ENCODE results near the gene IL17B.
"Not testable (repeated sequence)": the region's sequence is repeated elsewhere in the genome, so short reads cannot be mapped to it uniquely, and the experiment has no call there.

The IL17B gene

DNA sequence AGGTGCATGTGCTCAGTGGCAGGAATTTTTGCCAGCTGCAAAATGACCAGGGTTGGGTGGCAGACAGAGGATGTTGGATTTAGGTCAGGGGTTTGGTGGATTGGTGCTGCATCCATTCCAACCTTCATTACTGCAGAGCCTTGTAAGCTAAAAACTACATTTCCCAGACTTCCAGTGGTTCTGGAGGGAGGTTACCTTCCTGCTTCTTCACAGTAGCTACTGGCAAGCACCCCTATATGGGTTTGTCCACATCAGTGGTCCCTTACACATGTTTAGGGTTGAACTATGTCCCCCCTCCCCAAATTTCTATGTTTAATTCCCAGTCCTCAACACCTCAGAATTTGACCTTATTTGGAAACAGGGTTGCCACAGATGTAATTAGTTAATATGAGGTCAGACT is 20.7 kb upstream of the IL17B start:
- DNase-seq, result no peak

DNA sequence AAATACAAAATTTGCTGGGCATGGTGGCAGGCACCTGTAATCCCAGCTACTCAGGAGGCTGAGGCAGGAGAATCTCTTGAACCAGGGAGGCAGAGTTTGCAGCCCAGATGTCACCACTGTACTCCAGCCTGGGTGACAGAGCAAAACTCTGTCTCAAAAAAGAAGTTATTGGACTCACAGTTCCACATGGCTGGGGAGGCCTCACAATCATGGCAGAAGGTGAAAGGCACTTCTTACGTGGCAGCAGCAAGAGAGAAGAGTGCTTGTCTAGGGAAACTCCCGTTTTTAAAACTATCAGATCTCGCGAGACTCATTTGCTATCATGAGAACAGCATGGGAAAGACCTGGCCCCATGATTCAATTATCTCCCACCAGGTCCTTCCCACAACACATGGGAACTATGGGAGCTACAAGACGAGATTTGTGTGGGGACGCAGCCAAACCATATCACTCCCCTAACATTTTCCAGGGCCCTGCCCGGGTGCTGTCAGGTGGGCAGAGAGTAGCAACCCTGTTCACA is 19.7 kb upstream of the IL17B start:
- DNase-seq, result not testable (repeated sequence)

DNA sequence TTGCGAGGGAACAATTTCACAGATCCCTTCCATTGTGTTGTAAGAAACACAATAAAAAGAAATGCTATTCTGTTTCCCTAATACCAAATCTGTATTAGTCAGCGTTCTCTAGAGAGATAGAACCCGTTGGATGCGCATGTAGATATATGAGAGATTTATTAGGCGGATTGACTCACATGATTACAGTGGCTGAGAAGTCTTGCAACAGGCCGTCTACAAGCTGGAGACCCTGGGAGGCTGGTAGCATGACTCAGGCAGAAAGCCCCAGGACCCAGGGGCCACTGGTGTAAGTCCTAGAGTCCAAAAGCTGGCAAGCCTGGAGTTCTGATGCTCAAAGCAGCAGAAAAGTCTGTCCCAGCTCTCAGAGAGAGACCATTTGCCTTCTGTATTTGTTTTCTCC is 18.4 kb upstream of the IL17B start:
- peak; percentile 98 for DNase-seq

DNA sequence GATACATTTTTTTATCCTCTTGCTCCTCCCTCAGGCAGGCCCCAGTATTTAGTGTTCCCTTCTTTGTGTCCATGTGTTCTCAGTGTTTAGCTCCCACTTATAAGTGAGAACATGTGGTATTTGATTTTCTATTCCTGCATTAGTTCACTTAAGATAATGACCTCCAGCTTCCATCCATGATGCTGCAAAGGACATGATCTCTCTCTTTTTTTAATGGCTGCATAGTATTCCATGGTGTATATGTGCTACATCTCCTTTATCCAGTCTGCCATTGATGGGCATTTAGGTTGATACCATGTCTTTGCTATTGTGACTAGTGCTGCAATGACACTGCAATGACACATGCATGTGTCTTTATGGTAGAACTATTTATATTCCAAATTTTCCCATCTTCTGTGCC is 15.9 kb upstream of the IL17B start:
- not testable (repeated sequence) for DNase-seq

DNA sequence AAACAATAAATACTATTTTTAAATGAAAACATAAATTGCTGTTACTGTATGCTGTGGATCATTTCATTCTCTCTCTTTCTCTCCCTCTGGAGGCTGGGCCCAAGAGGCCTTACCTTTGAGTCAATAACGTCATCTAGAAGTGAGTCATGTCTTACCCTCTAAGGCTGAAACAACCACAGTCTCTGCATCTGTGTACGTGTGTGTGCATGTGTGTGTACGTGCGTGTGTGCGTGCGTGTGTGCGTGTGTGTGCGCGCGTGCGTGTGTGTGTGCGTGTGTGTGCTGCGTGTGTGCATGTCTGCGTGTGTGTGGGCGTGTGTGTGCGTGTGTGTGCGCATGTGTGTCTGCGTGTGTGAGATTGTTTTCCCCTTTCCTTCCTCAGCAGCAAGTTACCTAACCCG is 13.6 kb upstream of the IL17B start:
- peak; percentile 77 for DNase-seq

DNA sequence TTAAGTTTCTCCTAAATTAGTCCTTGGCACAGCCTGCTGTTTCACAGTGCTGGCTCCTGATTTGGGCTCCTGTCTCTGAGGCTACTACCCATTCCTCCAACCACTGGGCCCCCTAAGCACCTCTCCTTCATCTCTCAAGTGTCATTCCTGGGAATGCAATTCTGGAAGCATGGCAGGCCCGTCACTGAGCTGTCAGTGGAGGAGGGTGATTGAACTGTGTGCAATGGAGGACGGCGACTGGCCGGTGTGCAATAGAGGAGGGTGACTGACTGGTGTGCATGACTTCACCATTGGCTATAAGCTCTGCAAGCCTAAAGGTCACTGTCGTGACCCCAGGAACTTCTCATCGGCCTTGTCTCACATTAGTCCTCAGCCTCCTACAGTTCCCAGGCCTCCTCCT is 12.4 kb upstream of the IL17B start:
- no peak for DNase-seq

DNA sequence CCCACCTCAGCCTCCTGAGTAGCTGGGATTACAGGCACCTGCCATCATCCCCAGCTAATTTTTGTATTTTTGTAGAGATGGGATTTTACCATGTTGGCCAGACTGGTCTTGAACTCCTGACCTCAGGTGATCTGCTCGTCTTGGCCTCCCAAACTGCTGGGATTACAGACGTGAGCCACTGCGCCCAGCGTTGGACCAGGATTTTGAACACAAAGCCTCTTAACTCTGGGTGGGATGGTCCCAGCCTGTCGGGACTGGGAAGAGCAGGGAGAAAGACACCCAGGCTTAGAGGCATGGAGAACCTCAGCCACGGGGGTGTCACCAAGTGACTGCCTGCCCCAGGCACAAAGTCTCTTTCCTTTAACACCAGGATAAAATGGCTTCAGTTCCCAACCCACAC is 12.0 kb upstream of the IL17B start:
- not testable (repeated sequence) for DNase-seq

DNA sequence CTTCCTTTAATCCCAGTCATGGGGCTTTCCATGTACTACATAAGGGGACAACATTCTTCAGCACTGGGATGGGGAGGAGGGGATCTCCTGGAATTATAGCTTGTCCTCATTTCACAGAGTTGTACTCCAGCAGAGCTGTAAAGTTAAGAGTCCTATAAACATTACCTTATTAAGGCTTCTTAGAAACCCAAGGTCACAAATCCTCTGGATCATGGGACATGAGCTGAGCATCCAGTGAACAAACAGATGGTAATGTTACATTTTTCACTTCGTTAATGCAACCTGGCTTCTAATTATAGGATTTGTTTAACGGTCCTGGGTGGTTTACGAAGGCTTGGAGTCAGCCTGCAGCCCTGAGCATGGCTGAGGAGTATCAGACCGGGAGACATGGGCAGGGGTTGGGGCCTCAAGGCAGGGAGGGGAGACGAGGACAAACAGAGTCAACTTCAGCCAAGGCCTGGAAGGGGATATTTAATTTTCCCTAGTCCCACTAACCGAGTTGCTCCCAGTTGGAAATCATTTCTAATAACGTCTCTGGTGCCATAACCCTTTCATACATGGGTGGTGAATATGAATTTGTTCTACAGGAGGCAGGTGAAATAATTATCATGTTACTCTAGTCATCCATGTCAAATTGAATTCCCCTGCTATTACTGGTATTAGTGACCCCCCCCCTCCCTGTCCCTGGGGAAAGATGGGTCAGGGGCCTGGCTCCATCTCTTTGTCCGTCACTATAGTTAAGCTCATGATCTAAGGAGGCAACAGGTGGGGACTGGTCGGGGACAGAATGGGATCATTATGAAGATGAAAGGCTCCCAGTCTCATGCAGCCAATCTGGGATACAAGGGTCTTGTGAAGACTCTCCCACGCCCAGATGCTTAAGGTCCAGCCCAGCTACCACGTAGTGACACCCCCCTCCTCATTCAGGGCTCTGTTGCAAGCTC is 10.7 kb upstream of the IL17B start:
- DNase-seq, result no peak

DNA sequence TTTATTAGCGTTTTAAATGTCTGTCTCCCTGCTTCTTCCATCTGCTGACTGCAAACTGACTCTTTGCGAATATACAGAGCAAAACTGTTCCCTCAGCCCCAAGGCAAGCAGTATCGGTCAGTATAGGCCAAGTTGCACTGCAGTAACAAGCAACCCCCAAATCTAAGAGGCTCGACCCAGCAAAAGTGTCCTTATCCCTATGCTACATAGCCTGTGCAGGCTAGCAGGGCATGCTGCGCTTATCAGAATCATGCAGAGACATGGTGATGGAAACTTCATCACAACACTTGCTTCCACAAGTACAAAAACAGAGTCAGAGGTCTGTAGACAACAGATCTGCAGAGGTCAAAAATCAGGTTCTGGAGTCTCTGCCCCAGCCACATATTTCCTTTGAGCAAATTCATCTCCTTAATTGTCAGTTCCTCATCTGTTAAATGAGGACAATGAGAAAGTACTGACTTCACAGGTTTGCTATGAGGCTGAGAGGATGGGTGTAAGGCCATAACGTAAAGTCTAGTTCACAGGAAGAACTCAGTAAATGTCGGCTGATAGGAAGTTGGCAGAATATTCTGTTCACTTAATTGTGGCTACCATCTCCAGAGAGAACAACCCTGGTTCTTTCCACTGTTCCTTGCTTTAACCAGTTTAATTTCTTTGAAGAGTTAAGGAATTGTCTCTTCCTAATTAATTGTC is 9.6 kb upstream of the IL17B start:
- DNase-seq, result no peak

DNA sequence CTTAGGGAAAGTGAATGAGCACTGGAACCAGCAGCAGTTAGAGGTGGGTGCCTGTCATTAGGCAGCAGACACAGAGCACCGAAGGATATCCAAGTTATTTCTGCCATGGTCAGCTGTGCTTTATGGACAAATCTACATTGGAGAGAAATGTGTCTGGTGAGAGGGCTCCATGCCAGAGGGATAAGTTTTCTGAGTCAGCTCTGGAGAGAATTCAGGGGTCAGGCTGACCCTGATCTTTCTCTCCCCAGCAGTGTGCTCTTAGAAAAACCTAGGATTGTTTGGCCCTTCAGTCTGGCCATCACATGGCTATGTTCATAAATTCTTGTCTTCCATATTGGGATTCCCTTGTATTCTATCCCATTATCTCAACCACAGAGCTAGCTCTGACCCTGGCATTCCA is 8.9 kb upstream of the IL17B start:
- DNase-seq, result peak; percentile 64

DNA sequence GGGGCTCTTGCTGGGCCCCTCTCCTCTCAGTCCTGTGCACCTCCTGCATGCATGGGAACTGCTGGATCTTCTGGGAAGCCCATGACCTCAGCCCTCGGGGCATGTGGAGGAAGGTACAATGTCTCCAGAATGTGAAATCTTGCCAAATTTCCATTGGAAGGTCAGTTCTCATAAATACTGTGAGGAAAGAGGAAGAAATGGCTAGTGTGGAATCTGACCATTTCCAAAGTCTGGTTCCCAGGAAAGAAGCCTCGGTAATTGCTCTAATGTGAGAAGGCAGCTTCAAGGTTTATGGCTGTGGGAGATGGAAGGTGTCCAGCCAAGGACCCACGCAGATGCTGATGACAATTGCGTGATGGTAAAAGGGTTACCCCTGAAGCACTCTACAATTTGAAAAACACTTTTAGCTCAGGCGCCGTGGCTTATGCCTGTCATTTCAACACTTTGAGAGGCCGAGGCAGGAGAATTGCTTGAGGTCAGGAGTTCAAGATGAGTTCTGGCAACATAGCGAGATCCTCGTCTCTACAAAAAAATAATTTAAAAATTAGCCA is 8.1 kb upstream of the IL17B start:
- peak; percentile 48 for DNase-seq

DNA sequence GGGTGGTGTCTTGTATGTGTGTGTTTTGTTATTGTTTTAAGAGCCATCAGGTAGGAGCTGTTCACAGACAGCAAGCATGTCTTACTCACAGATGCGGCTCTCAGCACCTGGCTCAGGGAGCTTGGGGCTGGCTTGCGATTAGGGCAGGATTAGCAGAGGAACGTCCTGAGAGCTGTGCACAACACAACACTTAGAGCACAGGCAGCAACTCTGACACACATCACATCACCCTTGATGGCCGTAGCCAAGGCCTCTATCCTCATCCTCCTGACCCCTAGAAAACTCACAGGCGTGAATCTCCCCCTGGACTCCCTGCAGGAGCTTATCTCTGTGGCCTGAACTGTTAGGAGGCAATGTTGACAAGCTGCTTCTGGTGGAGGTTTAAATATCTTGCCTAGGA is 7.1 kb upstream of the IL17B start:
- no peak for DNase-seq

DNA sequence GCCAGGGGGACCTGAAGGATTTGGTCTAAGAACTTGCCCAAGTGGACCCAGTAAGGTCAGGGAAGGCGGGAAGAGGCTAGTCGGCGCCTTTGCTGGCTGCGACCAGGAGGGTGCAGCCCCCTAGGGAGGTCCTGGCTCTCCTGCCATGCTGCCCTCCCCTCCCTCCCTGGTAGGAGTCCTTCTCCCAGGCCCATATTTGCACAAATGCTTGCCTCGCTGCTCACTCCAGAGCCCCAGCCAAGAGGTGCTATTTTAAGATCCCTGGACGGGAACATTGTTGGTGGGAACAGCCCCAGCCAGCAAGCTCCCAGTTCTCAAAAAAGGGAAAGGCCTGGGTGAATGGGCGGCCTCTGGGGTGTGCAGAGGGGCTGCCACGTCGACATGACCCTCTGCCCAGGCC is 4.3 kb upstream of the IL17B start:
- DNase-seq, result no peak

DNA sequence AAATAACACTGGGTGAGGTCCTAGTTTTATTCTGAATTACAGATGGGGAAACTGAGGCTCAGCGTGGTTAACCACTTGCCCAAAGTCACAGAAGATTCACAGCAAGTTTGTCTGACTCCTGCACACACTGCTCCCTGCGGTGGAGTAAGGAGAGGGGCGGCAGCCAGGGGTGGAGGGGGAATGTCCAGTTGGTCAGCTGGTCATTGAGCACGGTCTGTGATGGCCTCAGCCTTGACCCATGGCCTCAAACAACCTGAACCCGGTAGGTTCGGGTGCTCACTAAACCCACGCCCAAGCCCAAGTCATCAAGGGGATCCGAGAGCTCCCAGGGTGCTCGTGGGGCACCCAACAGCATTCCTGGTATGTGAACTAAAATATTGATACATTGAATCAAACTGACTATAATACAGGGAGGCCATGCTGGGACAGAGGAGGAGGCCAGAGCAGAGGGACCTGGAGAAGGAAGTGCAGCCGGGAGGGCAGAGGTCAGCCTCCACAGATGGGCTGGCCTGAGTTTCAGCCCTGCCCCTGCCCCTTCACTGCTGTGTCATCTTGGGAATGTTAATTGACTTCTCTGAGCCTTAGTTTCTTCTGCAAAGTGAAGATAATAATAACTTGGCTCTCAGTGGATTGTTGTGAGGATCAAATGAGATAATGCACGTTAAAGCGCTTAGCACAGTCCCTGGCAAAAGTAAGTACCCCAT is 3.6 kb upstream of the IL17B start:
- no peak for DNase-seq

DNA sequence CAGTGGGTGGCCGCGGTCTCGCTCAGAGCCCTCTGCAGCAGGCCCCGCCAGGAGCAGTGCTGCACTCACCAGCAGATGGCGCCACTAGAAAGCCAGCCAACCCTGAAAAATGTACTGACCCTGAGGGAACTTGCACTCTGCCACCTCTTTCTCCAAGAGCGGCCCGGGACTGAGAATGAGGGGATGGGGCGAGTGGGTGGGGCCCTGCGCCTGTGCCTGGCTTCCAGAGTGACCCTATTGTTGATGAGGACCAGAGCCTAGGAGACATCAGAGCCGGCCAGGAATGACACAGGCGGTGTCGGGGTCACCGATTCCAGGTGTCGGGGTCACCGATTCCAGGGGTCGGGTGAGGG is 2.9 kb upstream of the IL17B start:
- peak; percentile 70 for DNase-seq

DNA sequence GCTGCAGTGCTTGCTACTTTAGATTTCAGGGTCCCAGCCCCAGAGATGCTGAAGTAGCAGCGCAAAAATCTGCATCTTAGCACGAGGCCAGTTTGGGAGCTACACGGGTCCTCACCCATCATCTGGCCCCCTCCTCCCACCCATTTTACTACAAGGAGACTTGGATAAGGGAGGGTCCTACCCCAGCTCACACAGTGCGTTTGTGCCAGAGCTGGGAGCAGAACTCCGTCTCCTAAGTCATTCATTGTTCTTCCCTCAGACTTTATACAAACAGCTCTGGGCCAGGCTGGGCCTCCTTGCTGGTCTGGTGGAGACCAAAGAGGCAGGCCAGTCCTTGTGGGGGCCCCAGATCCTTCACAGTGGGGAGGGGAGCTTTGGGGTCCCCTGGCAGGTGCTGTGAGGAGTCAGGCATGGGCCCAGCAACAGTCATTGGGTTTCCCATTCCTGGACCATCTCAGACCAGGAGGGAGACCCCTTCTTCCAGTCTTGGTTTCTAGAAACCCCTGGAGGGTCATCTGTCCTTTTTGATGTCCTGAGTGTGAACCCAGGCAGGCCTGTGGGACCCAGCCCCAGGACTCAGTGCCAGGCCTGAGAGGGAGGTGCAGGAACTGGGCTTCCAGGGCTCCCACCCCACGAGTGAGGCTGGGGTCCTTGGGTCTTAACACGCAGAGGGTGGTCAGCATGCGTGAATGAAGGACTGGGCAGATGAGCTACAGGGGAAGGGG is 2.3 kb upstream of the IL17B start:
- no peak for DNase-seq

DNA sequence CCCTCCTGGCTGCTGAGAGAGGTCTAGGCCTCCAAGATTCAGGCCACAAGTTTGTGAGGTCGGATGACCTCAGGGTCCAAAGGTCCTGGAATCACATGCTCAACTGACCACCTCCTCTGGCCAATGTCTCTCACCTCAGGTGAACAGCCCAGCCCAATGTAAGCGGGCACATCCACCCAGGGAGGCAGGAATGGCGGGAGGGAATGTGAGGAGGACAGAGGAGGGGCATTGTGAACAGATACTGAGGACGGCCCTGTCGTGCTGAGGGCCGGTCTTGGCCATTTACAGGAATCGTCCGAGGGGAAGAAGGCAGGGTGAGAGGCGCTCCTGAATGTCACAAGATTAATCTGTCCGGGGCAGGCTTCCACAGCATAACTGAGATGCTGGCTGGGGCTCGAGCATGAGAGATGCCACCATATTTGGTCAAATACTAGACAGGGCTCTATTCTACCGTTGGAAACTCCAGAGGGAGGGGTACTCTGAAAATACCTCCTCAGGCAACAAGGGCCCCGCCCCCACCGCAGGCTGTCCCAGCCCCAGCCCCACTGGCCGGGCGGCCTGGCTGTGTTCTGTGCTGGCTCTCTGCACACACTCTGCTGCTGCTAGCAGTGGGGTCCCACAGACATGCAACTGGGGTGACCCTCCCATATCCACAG is 1.5 kb upstream of the IL17B start:
- peak; percentile 39 for DNase-seq

DNA sequence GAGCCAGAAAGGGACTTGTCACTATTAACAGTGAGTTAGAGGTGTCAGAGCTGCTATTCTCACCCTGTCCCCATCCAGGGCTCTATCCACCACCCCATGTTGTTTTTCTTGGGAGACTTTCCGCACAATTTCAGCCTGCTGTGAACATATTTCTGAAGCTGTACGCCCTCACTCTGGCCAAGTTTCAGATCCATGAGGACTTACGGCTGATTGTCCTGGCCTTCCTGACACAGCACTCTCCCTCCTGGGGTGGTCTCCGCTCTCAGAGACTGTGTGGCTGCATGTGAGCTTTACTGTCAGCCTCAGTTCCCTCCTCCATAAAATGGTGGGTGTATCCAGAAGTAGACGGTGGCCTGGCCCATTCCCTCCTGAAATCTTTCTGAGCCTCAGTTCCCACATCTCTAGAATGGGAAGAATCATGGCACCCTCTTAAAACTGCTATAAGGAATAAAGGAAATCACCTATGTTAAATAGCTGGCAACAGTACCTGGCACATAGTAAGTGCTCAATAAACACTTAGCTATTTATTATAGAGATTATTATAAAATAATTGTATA is 804 bp upstream of the IL17B start:
- no peak for DNase-seq

DNA sequence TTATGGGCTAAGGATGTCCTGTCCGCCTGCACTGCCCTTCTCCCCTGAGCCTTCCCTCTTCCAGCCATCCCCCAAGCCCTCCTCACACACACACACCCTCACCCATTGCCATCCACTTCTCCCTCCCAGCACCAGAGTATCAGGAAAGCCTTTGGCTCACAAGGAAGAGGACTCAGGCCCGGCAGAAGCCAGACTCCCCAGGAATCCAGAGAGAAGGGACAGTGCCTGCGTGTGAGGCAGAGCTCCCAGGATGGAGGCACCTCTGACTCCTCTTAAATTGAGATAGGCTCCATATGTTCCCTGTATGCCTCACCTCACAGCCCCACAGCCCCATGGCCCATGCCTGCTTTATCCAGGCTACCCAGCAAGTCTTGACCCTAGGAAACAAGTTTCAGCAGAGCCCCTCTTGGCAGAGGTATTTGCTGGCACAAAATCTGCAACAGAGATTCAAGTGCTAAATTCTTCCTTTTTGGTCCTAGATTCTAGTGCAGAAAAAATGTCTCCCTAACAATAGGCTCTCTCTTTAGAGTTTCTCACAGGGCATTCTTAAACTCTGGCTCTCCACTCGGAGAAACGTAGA is 761 bp downstream of the IL17B start:
- no peak for DNase-seq

DNA sequence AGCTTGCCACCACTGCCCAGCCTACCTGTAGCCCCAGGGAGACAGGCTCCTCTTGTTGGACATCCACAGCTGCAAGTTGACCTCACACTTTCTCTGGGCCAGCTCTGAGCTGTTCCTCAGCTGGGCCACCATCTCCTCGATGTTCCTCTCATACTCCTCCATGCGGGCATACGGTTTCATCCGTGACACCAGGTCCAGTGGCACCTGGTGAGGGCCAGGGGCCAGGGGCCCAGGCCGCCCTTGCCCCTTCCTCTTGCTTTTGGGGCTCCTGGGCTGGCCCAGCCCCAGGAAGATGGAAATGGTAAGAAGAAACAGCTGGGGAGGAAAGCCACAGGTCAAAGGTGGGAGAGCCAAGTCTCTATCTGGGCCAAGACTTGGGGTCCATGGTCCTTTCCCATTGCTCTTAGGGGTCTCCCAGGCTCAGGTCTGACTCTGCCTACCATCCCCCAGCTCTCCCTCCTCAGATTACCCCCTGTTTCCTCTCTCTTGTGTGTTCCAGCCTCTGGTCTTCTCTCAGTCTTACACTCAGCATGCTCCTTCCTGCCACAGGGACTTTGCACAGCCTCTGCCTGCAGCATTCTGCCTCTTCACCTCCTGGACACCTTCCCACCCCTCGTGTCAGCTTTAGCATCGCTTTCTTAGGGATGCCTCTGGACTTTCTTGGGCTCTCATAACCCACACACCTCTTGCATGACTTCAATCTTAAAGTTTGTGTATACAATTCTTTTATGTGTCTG is 2.2 kb downstream of the IL17B start:
- no peak for DNase-seq
